HG02852 (cell line): ENCODE data around the gene PLAAT3.
A peak's percentile ranks its signal among the peaks of the same experiment; 100 is the strongest.
"Not testable (repeated sequence)": the region's sequence is repeated elsewhere in the genome, so short reads cannot be mapped to it uniquely, and the experiment has no call there.

ENCODE experiments used
- ATAC-seq: cut with Tn5 transposase; IDR thresholded peaks from one replicate; pipeline ENCODE4 v1.9.1; 2021; ENCODE audit warnings: mild to moderate bottlenecking, moderate library complexity; ENCODE audit not compliant: unreplicated experiment

The PLAAT3 gene

GRCh38 chr11:63547061-63547460, 67.2 kb downstream of the PLAAT3 start:
- ATAC-seq: no peak

DNA sequence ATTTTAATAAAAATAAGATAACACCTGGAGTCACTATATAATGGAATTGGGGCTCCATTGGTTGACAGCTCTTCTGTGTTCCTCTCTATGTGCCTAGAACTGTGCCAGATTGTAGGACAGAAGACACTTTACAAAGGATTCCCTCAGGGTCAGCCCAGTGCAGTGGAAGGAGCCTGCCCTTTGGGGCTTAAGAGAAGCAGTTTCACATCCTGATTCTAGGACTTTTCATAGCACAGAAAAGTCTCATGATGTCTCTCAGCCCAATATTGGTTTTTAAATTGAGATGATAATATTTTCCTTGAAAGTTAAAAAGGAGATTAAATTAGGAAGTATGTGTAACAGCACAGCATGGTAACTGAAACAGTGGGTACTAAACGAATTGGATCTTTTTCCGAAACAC, 70.5 kb downstream of the PLAAT3 start:
- no peak for ATAC-seq

GRCh38 chr11:63542506-63542905, 71.7 kb downstream of the PLAAT3 start:
- ATAC-seq: not testable (repeated sequence)

GRCh38 chr11:63537293-63538101, 76.7 kb downstream of the PLAAT3 start:
- no peak for ATAC-seq

DNA sequence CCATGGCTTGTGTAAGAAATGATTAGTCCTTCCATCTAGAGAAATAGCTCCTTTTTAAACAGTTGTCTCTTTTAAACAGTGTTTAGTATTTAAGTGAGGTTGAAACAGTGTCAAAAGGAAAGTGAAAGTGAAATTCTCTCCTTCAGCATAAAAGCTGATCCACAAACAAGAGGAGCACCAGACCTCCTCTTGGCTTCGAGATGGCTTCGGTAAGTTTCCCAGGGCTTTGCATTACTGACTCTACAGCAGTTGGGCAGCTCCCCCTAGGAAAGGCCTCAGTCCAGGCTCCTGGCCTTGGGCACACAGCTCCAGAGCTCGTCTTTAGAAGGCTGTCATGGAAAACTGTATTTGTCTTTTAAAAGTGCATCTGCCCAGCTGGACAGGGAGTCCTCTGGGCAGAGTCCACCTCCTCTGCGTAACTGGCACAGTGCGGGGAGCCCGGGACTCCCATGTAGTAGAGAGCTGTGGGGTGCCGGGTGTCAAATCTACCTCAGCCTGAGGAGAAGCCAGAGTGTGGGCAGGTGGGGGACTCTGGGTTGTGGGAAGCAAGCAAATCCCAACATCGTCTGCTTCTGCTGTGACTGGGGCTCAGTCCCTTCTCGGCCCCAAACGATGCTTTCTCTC, 77.5 kb downstream of the PLAAT3 start, which contains the start of gene PLAAT4:
Gene PLAAT4, plus strand, starts transcription at position 140 of the 624 bp plus-strand sequence. Its CDS starts 61 bp downstream, at position 201.
- no peak for ATAC-seq

DNA sequence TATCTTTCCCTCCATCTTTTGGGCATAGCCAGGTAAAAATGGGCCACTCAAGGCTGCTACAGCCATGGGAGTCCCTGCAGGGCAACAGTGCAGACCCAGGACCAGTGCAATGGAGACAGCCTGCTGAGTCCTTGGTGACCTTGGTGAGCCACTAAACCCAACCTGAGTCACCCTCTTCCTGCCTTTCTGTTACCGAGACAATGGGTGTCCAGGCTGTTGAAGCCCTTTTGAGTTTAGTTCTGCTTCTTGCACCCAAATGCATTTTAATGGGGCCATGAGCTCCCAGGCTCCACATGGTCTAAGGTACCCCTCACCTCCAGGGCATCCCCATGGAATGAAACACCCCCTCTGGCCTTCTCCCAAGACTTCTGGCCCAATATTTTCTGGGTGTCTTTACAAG, 78.5 kb downstream of the PLAAT3 start:
- no peak for ATAC-seq

- ATAC-seq: peak; percentile 55
Measured at GRCh38 chr11:63534895-63535461, 79.3 kb downstream of the PLAAT3 start.

- ATAC-seq: no peak
Measured at GRCh38 chr11:63534076-63534475, 80.2 kb downstream of the PLAAT3 start.

DNA sequence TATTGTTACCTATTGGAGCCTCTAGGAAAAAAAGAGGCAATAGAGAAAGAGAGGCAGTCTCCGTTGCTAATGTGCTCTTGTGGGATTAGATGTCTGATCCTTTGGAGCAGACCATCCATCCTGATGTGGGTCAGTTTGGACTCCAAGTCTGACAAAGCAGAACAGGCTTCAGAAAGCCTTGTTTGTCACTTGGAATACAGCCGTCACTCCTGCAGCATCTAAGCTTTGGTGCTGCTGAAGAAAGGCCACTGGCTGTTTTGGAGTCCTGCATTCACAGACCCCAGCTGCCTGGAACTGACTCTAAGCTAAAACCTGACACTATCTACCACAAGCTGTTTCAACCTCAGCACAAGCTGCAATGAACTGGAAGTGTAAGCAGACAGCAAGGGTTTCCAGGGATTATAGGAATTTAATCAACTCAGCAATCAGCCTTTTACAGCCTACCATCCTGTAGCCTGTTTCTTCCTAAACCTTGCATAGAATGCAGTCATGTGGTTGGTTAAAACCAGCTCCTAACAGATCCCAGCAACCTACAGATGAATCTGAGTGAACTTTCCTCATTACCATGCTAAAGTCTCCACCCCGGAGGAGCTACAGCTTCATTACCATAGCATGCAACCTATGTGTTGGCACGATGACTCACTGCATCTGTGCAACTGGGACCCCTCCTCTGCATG, 81.3 kb downstream of the PLAAT3 start:
- no peak for ATAC-seq

DNA sequence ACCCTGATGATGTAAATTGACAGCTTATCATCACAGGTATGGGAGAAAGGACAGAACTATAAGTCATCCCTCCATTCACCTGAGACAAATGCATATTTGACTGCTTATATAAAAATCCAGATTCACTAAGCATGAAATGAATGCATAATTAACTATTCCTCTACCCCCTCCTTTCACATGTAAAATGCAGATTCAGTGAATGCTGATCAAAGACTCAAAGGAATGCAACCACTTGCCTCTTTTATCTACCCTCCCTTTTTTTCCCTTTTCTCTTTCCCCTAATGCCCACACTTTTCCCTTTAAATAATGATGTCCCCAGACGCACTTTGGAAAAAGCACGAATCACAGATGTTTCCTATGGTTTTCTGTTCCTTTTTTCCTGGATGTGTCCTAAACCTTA, 82.1 kb downstream of the PLAAT3 start:
- ATAC-seq: no peak

GRCh38 chr11:63531074-63531792, 83.0 kb downstream of the PLAAT3 start:
- ATAC-seq: not testable (repeated sequence)

GRCh38 chr11:63530021-63530420, 84.2 kb downstream of the PLAAT3 start:
- no peak for ATAC-seq

DNA sequence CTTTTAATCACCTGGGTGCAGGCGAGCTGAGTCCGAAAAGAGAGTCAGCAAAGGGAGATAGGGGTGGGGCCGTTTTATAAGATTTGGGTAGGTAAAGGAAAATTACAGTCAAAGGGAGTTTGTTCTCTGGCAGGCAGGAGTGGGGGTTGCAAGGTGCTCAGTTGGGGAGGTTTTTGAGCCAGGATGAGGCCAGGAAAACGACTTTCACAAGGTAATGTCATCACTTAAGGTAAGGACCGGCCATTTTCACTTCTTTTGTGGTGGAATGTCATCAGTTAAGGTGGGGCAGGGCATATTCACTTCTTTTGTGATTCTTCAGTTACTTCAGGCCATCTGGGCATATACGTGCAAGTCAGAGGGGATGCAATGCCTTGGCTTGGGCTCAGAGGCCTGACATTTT, 84.9 kb downstream of the PLAAT3 start:
- ATAC-seq: not testable (repeated sequence)

GRCh38 chr11:63528729-63529278, 85.4 kb downstream of the PLAAT3 start:
- not testable (repeated sequence) for ATAC-seq

GRCh38 chr11:63528156-63528555, 86.1 kb downstream of the PLAAT3 start:
- ATAC-seq: not testable (repeated sequence)

DNA sequence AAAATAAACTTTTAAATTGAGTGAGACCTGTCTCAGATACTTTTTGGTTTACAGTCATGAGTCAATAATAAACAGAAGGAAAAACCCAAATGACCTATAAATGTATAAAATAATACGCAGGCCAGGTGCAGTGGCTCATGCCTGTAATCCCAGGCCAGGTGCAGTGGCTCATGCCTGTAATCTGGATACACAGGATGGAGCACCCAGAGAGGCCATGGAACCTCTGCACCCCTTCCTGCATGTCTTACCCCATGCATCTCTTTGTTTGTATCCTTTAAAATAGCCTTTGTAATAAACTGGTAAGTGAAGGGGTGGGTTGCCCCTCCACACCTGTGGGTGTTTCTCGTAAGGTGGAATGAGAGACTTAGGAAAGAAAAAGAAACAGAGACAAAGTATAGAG, 86.6 kb downstream of the PLAAT3 start:
- no peak for ATAC-seq
